ENCODE results near the gene SEC14L5. TPM values are rescaled to one million over a fixed set of nuclear protein-coding genes. Genes with fewer than 3 reads are reported as not detected.

SEC14L5 gene
- total and polyA plus RNA-seq, 2 donors (not counting 3 experiments of a cell fraction or from before 2014, with no cell fraction given) = not detected

DNA sequence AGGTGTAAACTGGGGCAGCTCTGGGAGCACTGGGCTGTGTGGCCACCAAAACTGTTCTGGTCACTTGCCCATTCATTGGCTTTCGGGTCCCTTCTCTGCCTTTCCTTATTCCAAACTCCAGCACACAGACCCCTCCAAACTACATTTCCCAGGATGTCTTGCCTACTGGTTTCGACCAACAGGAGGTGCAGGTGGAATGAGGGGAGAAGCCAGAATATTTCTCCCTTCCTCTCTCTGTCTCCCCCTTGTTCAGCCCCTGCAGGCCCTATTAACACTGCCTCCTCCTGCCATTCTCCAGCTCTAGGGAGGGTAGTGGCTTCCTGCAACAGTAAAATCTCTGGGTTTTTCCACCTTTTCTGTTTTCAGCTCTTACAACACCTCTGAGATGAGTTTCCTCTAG, 88.8 kb downstream of the SEC14L5 start:
- Histone ChIP-seq H3K4me2 (ENCODE audit: insufficient read depth, low read length) (no peak overlapping the region), H3K27me3 (ENCODE audit: control insufficient read depth in 2 of 2, insufficient read depth in 2 of 2, low read length in 2 of 2) (peaks cover 1 to 6% of the 10 kb centered on the region in 2 experiments), H3K36me3 (ENCODE audit: control insufficient read depth in 2 of 2, extremely low read depth in 1 of 2, insufficient read depth in 2 of 2, low read length in 2 of 2) (no peaks in the 10 kb centered on the region), H3K4me3 (replicated peaks in 1 of 3; ENCODE audit: insufficient read depth in 1 of 3, low read depth in 1 of 3, low read length in 3 of 3) (no peak overlapping the region), H2AFZ (ENCODE audit: low read depth, low read length) (no peak overlapping the region), H3K9me1 (replicated peaks; ENCODE audit: control insufficient read depth, extremely low read depth, insufficient read depth, low read length) (no peaks in the 10 kb centered on the region), H3K27ac (ENCODE audit: insufficient read depth, low read depth, low read length) (no peak overlapping the region), H3K9me3 (replicated peaks; ENCODE audit: control insufficient read depth, insufficient read depth, low read length) (no peaks in the 10 kb centered on the region), H3K79me2 (ENCODE audit: control insufficient read depth, insufficient read depth, low read length) (no peaks in the 10 kb centered on the region), H4K20me1 (replicated peaks; ENCODE audit: control insufficient read depth, extremely low read depth, insufficient read depth, low read length) (no peaks in the 10 kb centered on the region), H3K4me1 (ENCODE audit: control insufficient read depth, extremely low read depth, insufficient read depth, low read length) (no peaks in the 10 kb centered on the region), H3K9ac (replicated peaks; ENCODE audit: extremely low read depth, insufficient read depth, low read length) (no peak overlapping the region)
- TF ChIP-seq JUN (IDR thresholded peaks at IDR 0.05; ENCODE audit: borderline replicate concordance, insufficient read depth, insufficient read length, low read depth) = no peak
- TF ChIP-seq FOS (IDR thresholded peaks at IDR 0.05; ENCODE audit: borderline replicate concordance, insufficient read depth, low read length) = no peak
- no peak for TF ChIP-seq MYC (IDR thresholded peaks at IDR 0.05; ENCODE audit: low read depth, low read length)
- TF ChIP-seq POLR2A (IDR thresholded peaks at IDR 0.05; ENCODE audit: low read depth, low read length) = no peak
- TF ChIP-seq POLR2AphosphoS5 (IDR thresholded peaks at IDR 0.05; ENCODE audit: insufficient read depth, low read depth, low read length) = no peak
- TF ChIP-seq, protein P1, sequence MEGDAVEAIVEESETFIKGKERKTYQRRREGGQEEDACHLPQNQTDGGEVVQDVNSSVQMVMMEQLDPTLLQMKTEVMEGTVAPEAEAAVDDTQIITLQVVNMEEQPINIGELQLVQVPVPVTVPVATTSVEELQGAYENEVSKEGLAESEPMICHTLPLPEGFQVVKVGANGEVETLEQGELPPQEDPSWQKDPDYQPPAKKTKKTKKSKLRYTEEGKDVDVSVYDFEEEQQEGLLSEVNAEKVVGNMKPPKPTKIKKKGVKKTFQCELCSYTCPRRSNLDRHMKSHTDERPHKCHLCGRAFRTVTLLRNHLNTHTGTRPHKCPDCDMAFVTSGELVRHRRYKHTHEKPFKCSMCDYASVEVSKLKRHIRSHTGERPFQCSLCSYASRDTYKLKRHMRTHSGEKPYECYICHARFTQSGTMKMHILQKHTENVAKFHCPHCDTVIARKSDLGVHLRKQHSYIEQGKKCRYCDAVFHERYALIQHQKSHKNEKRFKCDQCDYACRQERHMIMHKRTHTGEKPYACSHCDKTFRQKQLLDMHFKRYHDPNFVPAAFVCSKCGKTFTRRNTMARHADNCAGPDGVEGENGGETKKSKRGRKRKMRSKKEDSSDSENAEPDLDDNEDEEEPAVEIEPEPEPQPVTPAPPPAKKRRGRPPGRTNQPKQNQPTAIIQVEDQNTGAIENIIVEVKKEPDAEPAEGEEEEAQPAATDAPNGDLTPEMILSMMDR (IDR thresholded peaks at IDR 0.05; ENCODE audit: extremely low read depth in 1 of 2, insufficient read depth in 1 of 2, low read depth in 1 of 2, low read length in 2 of 2) = no peak
- no peak for TF ChIP-seq GATA2 (IDR thresholded peaks at IDR 0.05; ENCODE audit: insufficient read depth, insufficient read length, low read depth, low read length)
- TF ChIP-seq, protein P2, sequence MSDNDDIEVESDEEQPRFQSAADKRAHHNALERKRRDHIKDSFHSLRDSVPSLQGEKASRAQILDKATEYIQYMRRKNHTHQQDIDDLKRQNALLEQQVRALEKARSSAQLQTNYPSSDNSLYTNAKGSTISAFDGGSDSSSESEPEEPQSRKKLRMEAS (IDR thresholded peaks at IDR 0.05; ENCODE audit: insufficient read depth, insufficient read length) = no peak
- no peak for TF ChIP-seq EZH2 (IDR thresholded peaks at IDR 0.05; ENCODE audit: borderline replicate concordance, low read depth, low read length, severe bottlenecking)
- intact Hi-C loops (cut with micrococcal nuclease) = no loop called here
- ChIA-PET CTCF (interaction anchor here (1.3 kb wide), 1 partner anchor 12 kb away, joined by 6 read pairs; no protein-coding TSS in a partner anchor), POLR2A (no interaction called here)
- FAIRE-seq = no peak
- BruUV-seq (replicated peaks) = no TSS peak
- dilution Hi-C loops (cut with MboI; ENCODE audit: extremely low pct_ligation_motif_present, low sequenced_read_pairs) = no loop called here
- no peak for DNase-seq (ENCODE audit: low read depth, low spot score)

Measured in endothelial cell of umbilical vein (primary cell).